ENCODE measurements around the gene SAV1.

GRCh38 chr14:50669441-50669986 is 1.4 kb upstream of the SAV1 start:
- no peak for TF ChIP-seq CTCF (IDR thresholded peaks at IDR 0.05; ENCODE audit: poor library complexity)
- no peak for TF ChIP-seq EZH2phosphoT487 (IDR thresholded peaks at IDR 0.05; ENCODE audit: low read depth, severe bottlenecking, unreplicated experiment)

All from hepatocyte (in vitro differentiated cells).